Heart right ventricle (tissue), 16 donors: ENCODE measurements around the gene CUL9. TPM values are rescaled to one million over a fixed set of nuclear protein-coding genes. Genes with fewer than 3 reads are reported as not detected.

Experiments used
- ATAC-seq, 8 donors: fragments of 200-7000 bp; cut with Tn5 transposase; one replicate each; pipeline ENCODE4 v1.9.1; 2020; ENCODE audit warnings: mild to moderate bottlenecking in 8 of 8, moderate library complexity in 8 of 8, moderate number of reproducible peaks in 1 of 8
- DNase-seq, 2 donors: peaks; one replicate each; pipeline ENCODE4 v3.0.0-alpha.2; 2020
- H3K27ac ChIP-seq, 10 donors: fragments of 200-600 bp; sonication (generic) in 2 of 10; one replicate each; pipeline versions ENCODE4 v1.5.0 to v1.8.0; 2020 to 2022; ENCODE audit warnings: mild to moderate bottlenecking in 3 of 10
- H3K27me3 ChIP-seq, 7 donors: fragments of 200-600 bp; one replicate each; pipeline ENCODE4 v1.8.0; 2021 to 2022; ENCODE audit warnings: mild to moderate bottlenecking in 2 of 7
- H3K36me3 ChIP-seq, 9 donors: fragments of 200-600 bp; sonication (generic) in 1 of 9; one replicate each; pipeline versions ENCODE4 v1.5.0 to v1.8.0; 2020 to 2022; ENCODE audit warnings: mild to moderate bottlenecking in 2 of 9
- H3K4me1 ChIP-seq, 9 donors: fragments of 200-600 bp; sonication (generic) in 1 of 9; one replicate each; pipeline versions ENCODE4 v1.5.0 to v1.8.0; 2020 to 2022; ENCODE audit warnings: mild to moderate bottlenecking in 4 of 9
- H3K4me3 ChIP-seq, 10 donors: fragments of 200-600 bp; sonication (generic) in 2 of 10; one replicate each; pipeline versions ENCODE4 v1.5.0 to v1.8.0; 2020 to 2022; ENCODE audit warnings: mild to moderate bottlenecking in 7 of 10, moderate library complexity in 2 of 10
- H3K9me3 ChIP-seq, 11 donors: fragments of 200-600 bp in 10 of 11; sonication (generic) in 2 of 11; one replicate each; pipeline versions ENCODE4 v1.5.0 to v1.8.0; 2013 to 2022; ENCODE audit warnings: mild to moderate bottlenecking in 2 of 11, control low read depth in 1 of 11, moderate library complexity in 1 of 11
- CTCF ChIP-seq, 9 donors: fragments of 200-600 bp; sonication (generic) in 2 of 9; IDR thresholded peaks; one replicate each; pipeline versions ENCODE4 v1.5.0 to v1.8.0; 2021 to 2022; ENCODE audit warnings: antibody characterized with exemption in 9 of 9, mild to moderate bottlenecking in 5 of 9, moderate library complexity in 1 of 9
- WGBS, 2 donors: extraction: QIAGEN DNeasy Blood & Tissue Kit; methylation state at CpG; one replicate each; pipeline ENCODE4 v1.1.7; 2013; ENCODE audit warnings: inconsistent platforms in 1 of 2; 5-methylcytosine and 5-hydroxymethylcytosine counted together
- intact Hi-C, 10 donors: fragments of 100-400 bp; cut with DNase I; formaldehyde crosslinking; loops; one replicate each; pipeline versions ENCODE4 v1.11.1 to v1.14.2; 2022
- polyA plus RNA-seq, 2 donors: library from polyadenylated mRNA; stranded (reverse); fragments of 200-250 nt; gene quantifications; one replicate each; pipeline ENCODE4 v1.2.3, GENCODE V29; 2013
- total RNA-seq, 10 donors: library from RNA; stranded (reverse); fragmentation: NEBNext Ultra II Directional in 3 of 10; extraction: Animal tissue kit (Norgen Biotek cat#: 25700) in 3 of 10; gene quantifications; one replicate each; pipeline versions ENCODE4 v1.2.1 to v1.2.4, GENCODE V29; 2021 to 2023
- donor health status: Arrhythmogenic right ventricular cardiomyopathy.
- donor health status: ischemic (EF 13 %, LVEDD 7.1; RV severe dilation, severe dysfunction).
- donor health status: healthy with polysubstance abuse.
- donor health status: DM: no; HTN: yes; CAD: no.
- donor health status: DM: no; HTN: no; CAD: no.
- donor health status: ischemic (EF 25% LVEDD 6.9; RV normal size, moderate dysfunction).
- donor health status: ischemic (EF 25% LVEDD 5.7; RV mildly dilated, moderate dysfunction).
- donor health status: healthy.
- donor health status: DM: yes; HTN: yes; CAD: no.
- donor health status: Ischemic cardiomyopathy.
- donor health status: ischemic (EF 35%, LVEDD 5.7; RV mildly dilated, moderate dysfunction).
- donor health status: nonischemic (EF 11% LVEDD 7.7; RV severe dilation, severe dysfunction).
- donor health status: DM: yes; HTN: yes; CAD: no.
- donor health status: PGD.
- donor health status: ischemic (EF 29% LVEDD 5.4; RV normal size, mild dysfunction).
- donor health status: nonischemic (EF 23%, LVEDD 6.1; RV moderate dilation, normal function).

CUL9 gene
- total and polyA plus RNA-seq, 12 donors, result 7.8 to 32.0 (median 13.4) TPM

- Histone ChIP-seq H3K27me3 (no peaks in the 10 kb centered on the region), H3K4me1 (no peaks in the 10 kb centered on the region), H3K36me3 (peaks cover 0 to 71% (median 10%) of the 10 kb centered on the region in 9 donors), H3K4me3 (no peak overlapping the region), H3K9me3 (no peaks in the 10 kb centered on the region), H3K27ac (no peak overlapping the region)
- no peak for TF ChIP-seq CTCF (IDR thresholded peaks at IDR 0.05)
- DNase-seq (no peak), ATAC-seq (no peak)
- 96% methylated on average over 23 of the region's 23 CpGs for WGBS, 2 donors
- intact Hi-C loops, result no loop called here
These were observed 22.5 kb downstream of the CUL9 start for GRCh38 chr6:43204271-43205105.

GRCh38 chr6:43205849-43206248, 23.9 kb downstream of the CUL9 start:
- DNase-seq (no peak), ATAC-seq (no peak)
- intact Hi-C loops, result no loop called here
- Histone ChIP-seq H3K9me3 (no peaks in the 10 kb centered on the region), H3K36me3 (peaks cover 0 to 58% (median 10%) of the 10 kb centered on the region in 9 donors), H3K27ac (no peak overlapping the region), H3K4me1 (no peaks in the 10 kb centered on the region), H3K27me3 (no peaks in the 10 kb centered on the region), H3K4me3 (no peak overlapping the region)
- TF ChIP-seq CTCF (IDR thresholded peaks at IDR 0.05), result no peak
- 94 to 96% methylated on average over 10 of the region's 10 CpGs for WGBS, 2 donors

- peaks cover 0 to 52% (median 10%) of the 10 kb centered on the region in 9 donors for H3K36me3 ChIP-seq
- WGBS, 2 donors, result 93 to 96% methylated on average over 2 of the region's 2 CpGs
- DNase-seq, result no peak
- intact Hi-C loops, result no loop called here
- H3K27ac ChIP-seq, result no peak overlapping the region
- no peak for ATAC-seq
- H3K9me3 ChIP-seq, result no peaks in the 10 kb centered on the region
- no peak for TF ChIP-seq CTCF (IDR thresholded peaks at IDR 0.05)
- no peaks in the 10 kb centered on the region for H3K4me1 ChIP-seq
- no peak overlapping the region for H3K4me3 ChIP-seq
- H3K27me3 ChIP-seq, result no peaks in the 10 kb centered on the region
These were observed 25.3 kb downstream of the CUL9 start for GRCh38 chr6:43207286-43207685.

- Histone ChIP-seq H3K9me3 (no peaks in the 10 kb centered on the region), H3K36me3 (peaks cover 0 to 64% (median 15%) of the 10 kb centered on the region in 9 donors), H3K4me3 (no peak overlapping the region), H3K27me3 (no peaks in the 10 kb centered on the region), H3K27ac (no peak overlapping the region), H3K4me1 (no peaks in the 10 kb centered on the region)
- no peak for TF ChIP-seq CTCF (IDR thresholded peaks at IDR 0.05)
- ATAC-seq (no peak), DNase-seq (no peak)
- intact Hi-C loops, result loop anchor here in 1 of 10 donors (2.0 kb wide), 1 partner anchor 29 kb away; no protein-coding TSS in a partner anchor
- WGBS, 2 donors, result 75 to 78% methylated on average over 1 of the region's 1 CpG
These were observed 30.0 kb downstream of the CUL9 start for GRCh38 chr6:43211955-43212354.
